C4-2B (cell line): ENCODE results near the gene MED13L.

Experiments used
- ZFX ChIP-seq: fragments of 450-650 bp; IDR thresholded peaks from 2 replicates; pipeline ENCODE4 v1.6.1; 2017
- TF ChIP-seq, protein P1 (sequence below): fragments of 450-650 bp; conservative IDR thresholded peaks from 2 replicates; pipeline ENCODE4 v1.5.1; 2017; ENCODE audit warnings: mild to moderate bottlenecking

DNA sequence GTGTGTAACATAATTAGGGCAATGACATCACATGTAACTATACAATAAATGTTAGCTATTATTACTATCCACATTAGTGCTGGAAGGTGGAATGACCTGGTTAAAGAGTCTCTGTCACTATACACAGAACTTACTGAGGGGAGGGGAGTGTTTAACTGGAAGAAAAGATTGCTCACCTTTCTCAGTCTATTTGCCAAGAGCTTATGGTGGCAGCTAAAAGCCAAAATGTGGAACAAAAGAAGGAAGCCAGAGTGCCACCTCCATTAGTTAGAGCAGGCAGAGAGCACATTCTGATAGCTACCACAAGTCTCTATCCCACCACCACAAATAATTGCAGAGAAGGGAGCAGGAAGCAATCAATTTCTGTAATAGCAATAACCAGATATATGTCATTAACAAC lies 124.4 kb downstream of the MED13L start:
- TF ChIP-seq, protein P1, sequence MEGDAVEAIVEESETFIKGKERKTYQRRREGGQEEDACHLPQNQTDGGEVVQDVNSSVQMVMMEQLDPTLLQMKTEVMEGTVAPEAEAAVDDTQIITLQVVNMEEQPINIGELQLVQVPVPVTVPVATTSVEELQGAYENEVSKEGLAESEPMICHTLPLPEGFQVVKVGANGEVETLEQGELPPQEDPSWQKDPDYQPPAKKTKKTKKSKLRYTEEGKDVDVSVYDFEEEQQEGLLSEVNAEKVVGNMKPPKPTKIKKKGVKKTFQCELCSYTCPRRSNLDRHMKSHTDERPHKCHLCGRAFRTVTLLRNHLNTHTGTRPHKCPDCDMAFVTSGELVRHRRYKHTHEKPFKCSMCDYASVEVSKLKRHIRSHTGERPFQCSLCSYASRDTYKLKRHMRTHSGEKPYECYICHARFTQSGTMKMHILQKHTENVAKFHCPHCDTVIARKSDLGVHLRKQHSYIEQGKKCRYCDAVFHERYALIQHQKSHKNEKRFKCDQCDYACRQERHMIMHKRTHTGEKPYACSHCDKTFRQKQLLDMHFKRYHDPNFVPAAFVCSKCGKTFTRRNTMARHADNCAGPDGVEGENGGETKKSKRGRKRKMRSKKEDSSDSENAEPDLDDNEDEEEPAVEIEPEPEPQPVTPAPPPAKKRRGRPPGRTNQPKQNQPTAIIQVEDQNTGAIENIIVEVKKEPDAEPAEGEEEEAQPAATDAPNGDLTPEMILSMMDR = no peak
- no peak for TF ChIP-seq ZFX
